HG02763 (cell line): ENCODE measurements around the gene MAPK8IP3.
"Not testable (repeated sequence)": the region's sequence is repeated elsewhere in the genome, so short reads cannot be mapped to it uniquely, and the experiment has no call there.

Experiments used
- ATAC-seq: cut with Tn5 transposase; IDR thresholded peaks from one replicate; pipeline ENCODE4 v1.9.1; 2021; ENCODE audit warnings: mild to moderate bottlenecking, moderate library complexity; ENCODE audit not compliant: unreplicated experiment

MAPK8IP3 gene

GRCh38 chr16:1710811-1711507 is 5.0 kb downstream of the MAPK8IP3 start:
- ATAC-seq: no peak

- ATAC-seq: no peak
These were observed 6.8 kb downstream of the MAPK8IP3 start for GRCh38 chr16:1712791-1713261.

- ATAC-seq: no peak
These were observed 7.3 kb downstream of the MAPK8IP3 start for GRCh38 chr16:1713331-1713730.

GRCh38 chr16:1713933-1714332 is 7.9 kb downstream of the MAPK8IP3 start:
- ATAC-seq: no peak

- no peak for ATAC-seq
These were observed 9.2 kb downstream of the MAPK8IP3 start for GRCh38 chr16:1715220-1715619.

- ATAC-seq: not testable (repeated sequence)
These were observed 12.2 kb downstream of the MAPK8IP3 start for GRCh38 chr16:1718236-1718635.

- ATAC-seq: not testable (repeated sequence)
These were observed 13.7 kb downstream of the MAPK8IP3 start for GRCh38 chr16:1719559-1720229.

GRCh38 chr16:1721372-1721771 is 15.4 kb downstream of the MAPK8IP3 start:
- ATAC-seq: no peak

GRCh38 chr16:1723450-1724147 is 17.6 kb downstream of the MAPK8IP3 start:
- no peak for ATAC-seq

GRCh38 chr16:1724491-1724890 is 18.5 kb downstream of the MAPK8IP3 start:
- ATAC-seq: no peak

- ATAC-seq: no peak
These were observed 20.9 kb downstream of the MAPK8IP3 start for GRCh38 chr16:1726661-1727502.

GRCh38 chr16:1727651-1728624 is 21.9 kb downstream of the MAPK8IP3 start:
- no peak for ATAC-seq

GRCh38 chr16:1729026-1729425 is 23.0 kb downstream of the MAPK8IP3 start:
- ATAC-seq: no peak

GRCh38 chr16:1729445-1729844 is 23.4 kb downstream of the MAPK8IP3 start:
- no peak for ATAC-seq

- ATAC-seq: no peak
These were observed 25.1 kb downstream of the MAPK8IP3 start for GRCh38 chr16:1731073-1731472.

GRCh38 chr16:1731603-1732002 is 25.6 kb downstream of the MAPK8IP3 start:
- ATAC-seq: no peak

- no peak for ATAC-seq
These were observed 26.1 kb downstream of the MAPK8IP3 start for GRCh38 chr16:1732071-1732470.

GRCh38 chr16:1732551-1732987 is 26.6 kb downstream of the MAPK8IP3 start:
- not testable (repeated sequence) for ATAC-seq

- no peak for ATAC-seq
These were observed 28.1 kb downstream of the MAPK8IP3 start for GRCh38 chr16:1734123-1734522.

GRCh38 chr16:1734816-1735215 is 28.8 kb downstream of the MAPK8IP3 start:
- ATAC-seq: no peak
